HG03439 (cell line): Measurements from ENCODE around the gene TGIF2.
"Not testable (repeated sequence)": the region's sequence is repeated elsewhere in the genome, so short reads cannot be mapped to it uniquely, and the experiment has no call there.

Experiments
- ATAC-seq: cut with Tn5 transposase; IDR thresholded peaks from one replicate; pipeline ENCODE4 v1.9.1; 2021; ENCODE audit warnings: mild to moderate bottlenecking, moderate library complexity; ENCODE audit not compliant: unreplicated experiment

Gene TGIF2

DNA sequence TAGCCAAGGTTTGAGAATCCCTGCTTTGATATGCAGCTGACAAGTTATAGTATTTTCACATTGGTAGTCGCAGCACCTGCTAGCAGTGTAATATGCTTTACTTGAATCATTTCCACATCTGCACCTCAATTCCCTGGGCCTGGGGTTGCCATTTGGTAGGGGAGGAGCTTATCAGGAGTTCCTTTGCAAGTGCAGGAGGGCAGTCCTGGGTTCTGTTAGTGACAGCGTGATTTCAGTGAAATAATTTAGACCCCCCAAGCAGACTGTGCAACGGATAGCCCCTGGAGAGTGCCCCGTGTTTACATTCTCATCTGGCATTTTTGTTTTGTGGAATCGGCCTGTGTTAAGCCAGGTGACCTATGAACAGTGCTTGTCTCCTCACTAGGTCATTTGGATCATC lies 38.2 kb downstream of the TGIF2 start:
- ATAC-seq: no peak

DNA sequence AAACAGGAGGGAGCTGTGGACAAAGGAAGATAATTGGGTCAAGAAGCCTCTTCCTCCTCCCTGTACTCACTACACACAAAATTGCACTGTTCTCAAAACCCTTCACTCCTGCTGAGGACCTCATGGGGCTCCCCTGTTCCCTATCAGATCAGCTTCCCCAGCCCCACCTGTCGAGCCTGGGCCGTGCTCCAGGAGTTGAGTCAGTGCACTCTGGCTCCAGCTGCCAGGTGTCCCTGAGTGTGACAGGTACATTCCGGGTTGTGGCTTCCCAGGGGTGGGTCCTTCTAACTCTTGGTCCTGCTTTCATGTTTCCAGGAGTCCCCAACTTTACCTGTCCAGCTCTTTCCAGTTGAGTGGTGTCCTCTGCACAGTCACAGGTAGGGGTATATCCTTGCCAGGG lies 40.6 kb downstream of the TGIF2 start:
- ATAC-seq: no peak

DNA sequence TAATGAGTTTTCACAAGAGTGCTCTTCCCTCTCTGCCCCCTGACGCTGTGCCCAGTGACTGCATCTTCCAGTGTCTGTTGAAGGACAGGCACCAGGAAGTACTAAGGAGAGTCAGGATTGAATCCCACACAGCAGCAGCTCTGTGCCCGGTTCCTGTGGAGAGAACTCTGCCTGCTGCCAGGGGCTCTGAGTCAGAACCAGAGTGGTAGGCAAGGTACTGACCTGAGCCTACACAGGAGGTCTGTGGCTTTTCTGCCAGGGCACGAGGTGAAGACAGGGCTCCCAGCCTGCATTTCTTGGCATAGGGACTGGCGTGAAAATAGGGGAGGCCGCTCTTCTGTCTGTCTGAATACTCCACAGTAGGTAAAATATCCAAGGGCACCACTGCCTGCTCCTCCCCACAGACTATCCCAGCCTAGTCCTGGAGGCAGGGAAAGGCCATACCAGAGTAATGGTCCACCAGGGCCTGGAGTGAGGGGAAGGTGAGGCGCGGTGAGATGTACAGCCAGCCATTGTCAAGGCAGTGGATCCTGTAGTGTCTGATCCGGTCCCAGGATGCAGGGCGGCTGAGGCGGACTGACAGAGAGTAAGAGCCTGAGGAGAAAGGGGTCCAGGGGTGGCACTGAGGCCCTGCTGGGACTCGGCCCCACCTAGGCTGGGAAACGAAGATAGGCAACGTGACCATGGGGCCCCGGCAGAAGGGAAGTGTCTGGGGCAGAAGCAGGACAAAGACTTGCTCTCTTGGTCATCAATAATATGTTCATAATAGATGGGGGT lies 41.6 kb downstream of the TGIF2 start:
- no peak for ATAC-seq

DNA sequence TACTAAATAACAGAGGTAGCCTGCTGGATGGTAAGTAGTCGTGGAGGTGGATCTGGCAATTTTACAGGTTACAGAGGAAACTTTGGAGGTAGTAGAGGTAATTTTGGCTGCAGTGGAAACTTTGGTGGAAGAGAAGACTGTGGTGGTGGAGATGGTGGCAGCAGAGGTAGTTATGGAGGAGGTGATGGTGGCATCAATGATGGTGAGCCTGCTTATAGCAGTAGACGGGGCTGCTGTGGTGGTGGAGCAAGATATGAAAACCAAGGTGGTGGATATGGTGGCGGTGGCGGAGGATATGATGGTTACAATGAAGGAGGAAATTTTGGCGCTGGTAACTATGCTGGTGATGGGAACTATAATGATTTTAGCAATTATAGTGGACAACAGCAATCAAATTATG lies 47.5 kb downstream of the TGIF2 start:
- ATAC-seq: no peak

DNA sequence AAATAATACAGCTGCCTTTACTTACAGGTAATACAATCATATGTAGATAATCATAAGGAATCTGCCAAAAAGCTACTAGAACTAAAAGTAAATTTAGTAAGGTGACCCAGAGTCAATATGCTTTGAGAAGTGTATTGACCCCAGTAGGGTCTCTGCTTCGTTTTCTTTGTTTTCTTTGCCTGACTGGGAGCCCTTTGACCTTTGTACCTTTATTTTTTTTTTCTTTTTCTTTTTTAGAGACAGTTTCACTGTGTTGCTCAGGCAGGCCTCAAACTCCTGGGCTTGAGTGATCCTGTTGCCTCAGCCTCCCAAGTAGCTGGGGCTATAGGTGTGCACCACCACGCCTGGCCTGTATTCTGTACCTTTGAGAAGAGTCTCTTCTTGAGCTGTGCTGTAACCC lies 50.0 kb downstream of the TGIF2 start:
- no peak for ATAC-seq

DNA sequence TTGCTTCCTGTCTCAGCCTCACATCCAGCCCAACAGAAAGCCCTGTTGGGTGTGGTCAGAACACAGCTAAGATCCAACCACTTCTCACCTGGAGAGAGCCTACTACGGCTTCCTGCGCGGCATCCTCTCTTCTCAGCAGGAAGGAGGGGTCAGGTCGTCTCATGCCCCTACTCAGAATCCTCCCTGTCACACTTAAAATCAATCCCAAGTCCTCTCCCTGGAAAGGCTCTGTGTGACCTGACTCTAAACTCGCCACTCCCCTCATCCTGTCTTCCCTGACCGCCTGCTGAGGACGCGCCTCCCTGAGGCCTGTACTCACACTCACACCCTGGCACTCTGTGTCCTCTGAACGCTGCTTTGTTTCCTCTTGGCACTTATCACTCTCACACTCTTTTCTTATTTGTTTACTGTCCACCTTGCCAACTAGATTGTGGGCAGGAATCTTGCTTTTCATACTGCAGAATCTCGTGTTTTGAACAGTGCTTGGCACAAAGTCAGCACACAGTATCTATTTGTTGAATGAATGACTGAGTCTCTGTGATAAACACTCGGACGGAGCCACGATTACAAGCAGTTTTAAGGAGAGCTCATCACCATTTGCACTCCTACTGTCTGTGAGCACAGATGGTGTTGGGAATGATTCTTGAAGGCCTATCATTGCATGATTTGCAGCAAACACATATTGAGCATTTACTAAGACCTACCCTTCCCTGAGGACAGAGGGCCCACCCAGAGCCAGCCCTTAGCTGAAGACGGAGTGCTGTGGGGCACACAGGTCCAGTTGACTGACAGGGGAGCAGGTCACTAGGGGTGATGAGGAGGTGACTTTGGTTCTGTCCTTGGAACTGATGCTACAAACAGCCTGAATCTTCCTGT lies 50.9 kb downstream of the TGIF2 start:
- no peak for ATAC-seq

DNA sequence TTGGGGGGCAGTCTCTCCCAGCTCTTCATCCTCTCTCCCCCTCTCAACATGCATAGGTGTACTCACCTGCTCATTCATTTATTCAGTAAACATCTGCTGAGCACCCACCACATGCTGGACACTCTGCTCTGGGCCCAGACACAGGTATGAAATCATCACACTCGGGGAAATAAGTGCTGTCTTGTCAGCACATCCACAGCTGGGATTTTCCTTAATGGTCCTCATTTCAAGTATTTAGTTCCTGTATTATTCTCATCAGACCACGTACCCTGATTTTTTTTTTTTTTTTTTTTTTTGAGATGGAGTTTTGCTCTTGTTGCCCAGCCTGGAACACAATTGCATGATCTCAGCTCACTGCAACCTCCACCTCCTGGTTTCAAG lies 51.5 kb downstream of the TGIF2 start:
- ATAC-seq: no peak

DNA sequence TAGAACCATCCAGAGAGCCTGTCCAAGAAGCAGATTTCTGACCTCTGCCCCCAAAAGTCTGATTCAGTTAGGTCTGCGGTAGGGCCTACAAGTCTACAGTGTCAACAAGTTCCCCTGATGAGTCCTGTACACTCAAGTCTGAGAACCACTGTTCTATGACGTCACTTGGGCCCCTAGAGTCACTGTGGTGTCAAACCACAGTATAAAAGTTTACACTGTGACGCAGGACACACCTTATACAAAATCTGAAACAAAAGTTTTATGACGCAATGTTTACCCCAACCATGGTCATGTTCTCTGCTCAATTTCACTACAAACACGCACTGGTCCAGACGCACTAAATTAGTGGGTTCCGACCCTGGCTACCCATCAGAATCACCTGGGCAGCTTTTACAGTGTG lies 54.7 kb downstream of the TGIF2 start:
- ATAC-seq: no peak

DNA sequence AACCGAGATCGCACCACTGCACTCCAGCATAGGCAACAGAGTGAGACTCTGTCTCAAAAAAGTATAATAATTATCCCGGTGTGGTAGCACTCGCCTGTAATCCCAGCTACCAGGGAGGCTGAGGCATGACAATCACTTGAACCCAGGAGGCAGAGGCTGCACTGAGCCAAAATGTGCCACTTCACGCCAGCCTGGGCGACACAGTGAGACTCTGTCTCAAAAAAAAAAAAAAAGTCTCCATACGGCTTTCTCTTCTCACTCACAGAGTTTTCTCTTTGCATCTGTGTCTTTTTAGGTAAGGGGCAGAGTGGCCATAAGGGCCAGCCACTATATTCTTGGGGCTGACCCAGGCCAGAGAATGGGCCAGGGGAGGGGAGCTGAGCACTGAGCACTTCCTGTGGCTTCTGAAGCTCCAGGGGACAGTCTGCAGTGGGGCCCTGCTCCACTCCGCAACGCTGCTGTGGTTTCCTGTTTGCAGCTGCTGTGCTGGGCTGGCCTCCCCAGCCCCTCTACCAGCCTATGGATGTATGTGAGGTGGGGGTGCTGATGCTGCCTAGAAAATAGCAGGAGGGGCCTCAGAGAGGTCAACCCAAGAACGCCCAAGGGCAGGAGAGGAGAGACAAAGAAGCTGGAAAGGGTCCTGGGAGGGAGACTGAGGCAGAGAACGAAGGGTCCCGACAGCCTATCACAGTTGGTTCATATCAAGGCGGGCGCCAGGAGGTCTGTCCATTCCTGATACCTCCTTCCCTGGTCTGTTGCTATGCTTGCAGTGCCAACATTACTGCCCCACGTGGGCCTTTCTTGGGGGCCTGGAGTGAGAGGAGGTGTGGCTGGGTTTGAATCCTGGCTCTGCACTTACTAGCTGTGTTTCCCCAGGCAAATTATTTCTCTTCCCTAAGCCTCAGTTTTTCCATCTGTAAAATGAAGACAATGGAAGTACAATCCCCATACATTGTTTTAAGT lies 56.6 kb downstream of the TGIF2 start:
- no peak for ATAC-seq

DNA sequence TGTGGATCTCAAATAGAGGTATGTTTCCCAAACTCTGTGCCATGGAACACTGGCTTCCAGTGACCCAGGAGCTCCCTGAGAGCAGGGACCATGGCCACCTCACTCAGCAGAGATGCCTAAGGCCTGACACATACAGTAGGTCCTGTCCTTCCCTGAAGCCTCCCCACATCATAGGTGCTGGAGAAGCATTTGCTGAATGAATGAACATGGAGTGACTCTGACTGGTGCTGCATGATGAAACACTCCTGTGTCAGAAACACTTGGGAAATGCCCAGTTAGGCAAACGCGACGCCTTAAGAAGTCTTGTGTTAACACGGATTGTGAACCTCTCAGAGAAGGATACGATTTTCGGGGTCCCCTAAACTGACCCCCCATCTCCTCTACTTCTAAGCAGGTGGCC lies 58.2 kb downstream of the TGIF2 start:
- ATAC-seq: no peak

DNA sequence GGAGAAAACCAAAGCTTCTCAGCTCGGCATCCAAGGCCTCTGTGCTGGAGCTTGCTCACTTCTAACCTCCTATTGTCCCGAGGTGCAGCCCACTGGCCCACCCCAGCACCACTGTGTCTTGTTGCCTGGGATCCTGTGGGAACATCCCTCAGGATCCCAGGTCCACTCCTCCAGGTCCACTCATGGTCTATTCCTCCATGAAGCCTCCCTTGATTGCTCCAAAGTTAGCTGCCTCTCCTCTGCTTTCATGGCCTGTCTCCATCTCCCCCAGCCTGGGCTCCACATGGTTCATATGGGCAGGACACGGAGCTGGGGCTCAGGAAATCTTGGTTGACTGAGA lies 58.7 kb downstream of the TGIF2 start:
- no peak for ATAC-seq

DNA sequence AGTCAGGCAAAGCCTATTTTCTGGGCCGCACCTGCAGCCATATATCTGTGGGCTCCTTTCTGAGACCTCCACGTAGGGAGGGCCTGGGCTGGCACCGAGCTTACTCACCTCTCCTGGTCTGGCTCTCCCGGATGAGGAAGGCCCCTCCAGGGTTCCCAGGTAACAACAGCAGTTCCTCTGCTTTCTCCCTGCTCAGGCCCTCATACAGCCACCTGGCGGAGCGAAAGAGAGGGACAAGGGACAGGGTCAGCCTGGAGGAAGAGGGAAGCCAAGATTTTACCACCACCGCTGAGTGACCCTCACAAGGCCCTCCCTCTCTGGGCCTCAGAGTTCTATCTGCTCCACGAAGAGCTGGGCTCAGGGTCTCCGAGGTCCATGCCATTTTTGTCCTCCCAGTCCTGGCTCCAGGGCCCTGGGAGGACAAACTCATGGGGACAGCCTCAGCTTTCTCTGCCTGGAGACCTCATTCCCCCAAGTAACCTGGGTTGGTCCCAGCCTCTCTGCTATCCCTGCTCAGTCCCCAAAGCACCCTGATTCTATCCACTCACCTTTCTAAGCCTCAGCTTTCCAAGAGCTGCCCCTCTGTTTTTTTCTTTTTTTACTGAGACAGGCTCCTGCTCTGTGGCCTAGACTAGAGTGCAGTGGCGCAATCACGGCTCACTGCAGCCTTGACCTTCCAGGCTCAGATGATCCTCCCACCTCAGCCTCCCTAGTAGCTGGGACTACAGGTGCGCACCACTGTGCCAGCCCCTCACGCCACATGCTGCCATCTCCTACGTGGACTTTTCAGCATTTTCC lies 59.3 kb downstream of the TGIF2 start:
- no peak for ATAC-seq

DNA sequence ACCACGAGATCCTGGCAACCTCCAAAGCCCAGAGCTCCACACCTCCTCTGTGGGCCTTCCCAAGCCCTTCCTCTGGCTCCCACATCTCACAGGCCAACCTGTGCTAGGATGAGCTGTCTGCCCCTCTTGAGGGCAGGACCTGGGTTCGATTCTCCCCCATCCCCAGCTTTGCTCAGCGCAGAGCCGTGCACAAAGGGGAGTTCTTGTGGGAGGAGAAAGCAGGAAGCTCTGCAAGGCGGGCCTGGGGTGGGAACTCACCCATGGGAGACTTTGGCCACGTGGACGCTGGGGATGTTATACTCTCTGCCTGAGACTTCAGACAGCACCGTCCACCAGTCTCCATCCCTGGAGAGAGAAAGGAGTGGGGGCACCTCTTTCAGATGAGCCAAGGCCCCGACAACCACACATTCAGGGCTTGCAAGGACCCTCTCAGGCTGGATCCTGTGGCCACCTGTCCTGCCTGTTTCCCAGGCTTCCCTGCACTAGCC lies 59.9 kb downstream of the TGIF2 start:
- ATAC-seq: no peak

DNA sequence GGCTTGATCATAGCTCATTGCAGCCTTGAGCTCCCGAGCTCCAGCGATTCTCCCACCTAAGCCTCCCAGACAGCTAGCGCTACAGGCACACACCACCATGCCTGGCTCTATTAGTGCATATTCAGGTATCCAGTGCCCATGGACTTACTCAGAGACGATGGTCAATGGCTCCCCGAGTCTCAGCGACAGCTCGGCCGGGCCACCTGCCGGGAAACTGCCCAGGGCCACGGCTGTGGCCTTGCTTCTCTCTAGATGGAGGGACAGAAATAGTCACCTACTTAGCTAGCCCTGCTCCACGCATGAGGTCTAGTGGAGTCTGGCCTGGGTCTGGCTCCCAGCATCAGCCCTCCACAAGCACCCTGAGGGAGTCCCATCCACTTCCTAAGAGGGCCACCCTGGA lies 60.9 kb downstream of the TGIF2 start:
- no peak for ATAC-seq

DNA sequence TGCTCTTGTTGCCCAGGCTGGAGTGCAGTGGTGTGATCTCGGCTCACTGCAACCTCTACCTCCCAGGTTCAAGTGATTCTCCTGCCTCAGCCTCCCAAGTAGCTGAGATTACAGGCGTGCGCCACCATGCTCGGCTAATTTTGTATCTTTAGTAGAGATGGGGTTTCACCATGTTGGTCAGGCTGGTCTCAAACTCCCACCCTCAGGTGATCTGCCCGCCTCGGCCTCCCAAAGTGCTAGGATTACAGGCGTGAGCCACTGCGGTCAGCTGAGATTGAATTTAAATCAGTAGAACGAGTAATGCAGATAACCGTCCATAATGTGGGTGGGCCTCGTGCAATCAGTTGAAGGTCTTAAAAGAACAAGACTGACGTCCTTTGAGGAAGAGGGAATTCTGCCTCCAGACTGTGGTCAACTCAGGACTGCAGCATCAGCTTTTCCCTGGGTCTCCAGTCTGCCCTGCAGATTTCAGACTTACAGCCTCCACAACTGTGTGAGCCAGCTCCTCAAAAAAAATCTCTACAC lies 65.5 kb downstream of the TGIF2 start:
- not testable (repeated sequence) for ATAC-seq

DNA sequence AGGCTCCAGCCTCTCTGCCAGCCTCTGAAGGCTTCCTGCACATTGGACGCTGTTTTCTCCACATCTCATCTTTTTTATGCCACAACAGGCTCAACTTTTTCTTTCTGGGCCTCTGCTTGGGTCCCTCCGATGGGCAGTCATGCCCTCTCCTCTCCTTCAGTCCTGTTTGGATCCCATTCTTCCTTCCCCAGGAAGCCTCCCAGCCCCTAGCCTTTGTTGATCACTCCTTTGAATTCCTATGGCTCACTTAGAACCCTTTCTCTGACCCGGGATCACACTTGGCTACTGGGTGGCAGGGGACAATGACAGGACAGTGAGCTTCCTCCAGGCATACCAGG lies 68.1 kb downstream of the TGIF2 start:
- ATAC-seq: no peak

DNA sequence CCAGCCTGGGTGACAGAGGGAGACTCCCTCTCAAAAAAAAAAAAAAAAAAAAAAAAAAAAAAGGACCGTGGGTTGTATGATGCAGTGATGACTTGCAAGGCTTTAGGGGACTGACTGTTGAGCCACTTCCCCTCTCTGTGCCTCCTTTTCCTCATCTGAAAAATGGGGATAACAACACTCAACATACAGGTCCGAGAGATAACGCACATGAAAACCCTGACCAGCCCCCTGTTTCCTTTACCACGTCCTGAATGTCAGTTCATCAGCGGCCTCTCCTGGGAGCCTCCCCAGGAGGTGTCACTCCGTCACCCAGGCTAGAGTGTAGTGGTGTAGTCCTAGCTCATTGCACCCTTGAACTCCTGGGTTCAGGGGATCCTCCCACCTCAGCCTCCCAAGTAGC lies 68.7 kb downstream of the TGIF2 start:
- ATAC-seq: no peak
